ENCODE measurements around the gene TARS2. TPM values are rescaled to one million over a fixed set of nuclear protein-coding genes. Genes with fewer than 3 reads are reported as not detected.
A peak's percentile ranks its signal among the peaks of the same experiment; 100 is the strongest.

The TARS2 gene
- total and polyA plus RNA-seq, 2 of the 13 experiments (the other 11 are each of a cell fraction or from before 2014, with no cell fraction given) = 21.3 to 22.8 TPM

DNA sequence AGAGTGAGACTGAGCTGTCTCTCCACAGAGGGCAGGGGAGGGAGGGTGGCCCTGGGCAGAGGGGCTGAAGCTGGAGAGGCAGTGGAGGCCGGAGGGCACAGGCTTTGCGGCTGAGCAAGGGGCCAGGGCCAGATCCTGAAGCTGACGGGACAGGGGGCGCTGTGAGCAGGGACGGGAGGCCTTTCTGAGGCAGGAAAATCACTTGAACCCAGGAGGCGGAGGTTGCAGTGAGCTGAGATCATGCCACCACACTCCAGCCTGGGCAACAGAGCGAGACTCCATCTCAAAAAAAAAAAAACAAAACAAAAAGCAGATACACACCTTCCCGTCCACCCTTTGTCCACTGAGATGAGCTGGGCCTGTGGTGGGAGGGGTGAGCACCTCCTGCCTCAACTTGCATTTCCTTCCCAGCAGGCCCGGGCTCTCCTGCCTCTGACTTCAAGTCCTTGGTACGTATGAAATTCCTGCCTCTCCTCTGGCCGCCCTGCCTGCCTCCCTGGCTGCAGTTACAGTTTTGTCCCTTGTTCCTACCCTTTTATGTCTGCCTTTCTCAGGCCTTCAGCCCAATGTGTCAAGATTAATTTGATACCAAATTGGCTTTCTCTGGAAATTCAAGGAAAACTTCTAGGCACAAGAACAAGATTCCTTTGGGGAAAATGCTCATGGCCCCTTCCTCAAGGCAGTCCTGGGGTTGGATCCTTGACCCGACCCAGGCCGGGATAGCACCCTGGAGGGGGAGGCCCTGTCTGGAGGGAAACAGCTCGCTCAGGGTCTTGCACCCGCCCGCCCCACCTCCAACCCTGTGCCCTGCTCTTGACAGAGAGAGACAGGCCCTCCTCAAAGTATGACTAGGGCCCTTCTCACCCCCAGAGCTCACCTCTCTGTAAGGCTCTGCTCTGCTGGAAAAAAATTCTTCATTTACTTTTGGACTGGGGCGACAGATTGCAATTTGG lies 50.8 kb downstream of the TARS2 start (continued):
- TF ChIP-seq ARID4A (CRISPR knock-in tag; IDR thresholded peaks at IDR 0.05; ENCODE audit: borderline replicate concordance) (peak; percentile 17; the same call in 1 of the 2 replicates), KMT2B (CRISPR knock-in tag; IDR thresholded peaks at IDR 0.05) (no peak), ZNF674 (CRISPR knock-in tag; IDR thresholded peaks at IDR 0.05; ENCODE audit: low read depth) (no peak), ZNF296 (CRISPR knock-in tag; conservative IDR thresholded peaks at IDR 0.05) (no peak), ZNF772 (CRISPR knock-in tag; IDR thresholded peaks at IDR 0.05) (no peak), ZKSCAN1 (IDR thresholded peaks at IDR 0.05; ENCODE audit: low read length) (no peak), KLF12 (CRISPR knock-in tag; IDR thresholded peaks at IDR 0.05; ENCODE audit: borderline replicate concordance) (no peak), KAT8 (CRISPR knock-in tag; IDR thresholded peaks at IDR 0.05) (no peak), ZNF790 (CRISPR knock-in tag; IDR thresholded peaks at IDR 0.05; ENCODE audit: borderline replicate concordance) (no peak), SP1 (IDR thresholded peaks at IDR 0.05) (no peak), SP1 (CRISPR knock-in tag; IDR thresholded peaks at IDR 0.05) (no peak), FOSL1 (CRISPR knock-in tag; IDR thresholded peaks at IDR 0.05; ENCODE audit: borderline replicate concordance) (no peak), RBAK (CRISPR knock-in tag; IDR thresholded peaks at IDR 0.05) (no peak), TP53 (CRISPR knock-in tag; conservative IDR thresholded peaks at IDR 0.05) (no peak), HNRNPLL (IDR thresholded peaks at IDR 0.05; ENCODE audit: low read depth, low read length, poor library complexity, severe bottlenecking) (no peak), ZMYM3 (CRISPR knock-in tag; IDR thresholded peaks at IDR 0.05) (peak; percentile 21; the same call in 1 of the 2 replicates), IKZF4 (CRISPR knock-in tag; IDR thresholded peaks at IDR 0.05; ENCODE audit: borderline replicate concordance, low read depth, not compliant biosample characterization) (no peak), CREM (IDR thresholded peaks at IDR 0.05) (no peak), CREM (CRISPR knock-in tag; IDR thresholded peaks at IDR 0.05) (no peak)
- TF ChIP-seq, protein P1, sequence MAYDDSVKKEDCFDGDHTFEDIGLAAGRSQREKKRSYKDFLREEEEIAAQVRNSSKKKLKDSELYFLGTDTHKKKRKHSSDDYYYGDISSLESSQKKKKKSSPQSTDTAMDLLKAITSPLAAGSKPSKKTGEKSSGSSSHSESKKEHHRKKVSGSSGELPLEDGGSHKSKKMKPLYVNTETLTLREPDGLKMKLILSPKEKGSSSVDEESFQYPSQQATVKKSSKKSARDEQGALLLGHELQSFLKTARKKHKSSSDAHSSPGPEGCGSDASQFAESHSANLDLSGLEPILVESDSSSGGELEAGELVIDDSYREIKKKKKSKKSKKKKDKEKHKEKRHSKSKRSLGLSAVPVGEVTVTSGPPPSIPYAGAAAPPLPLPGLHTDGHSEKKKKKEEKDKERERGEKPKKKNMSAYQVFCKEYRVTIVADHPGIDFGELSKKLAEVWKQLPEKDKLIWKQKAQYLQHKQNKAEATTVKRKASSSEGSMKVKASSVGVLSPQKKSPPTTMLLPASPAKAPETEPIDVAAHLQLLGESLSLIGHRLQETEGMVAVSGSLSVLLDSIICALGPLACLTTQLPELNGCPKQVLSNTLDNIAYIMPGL (CRISPR knock-in tag; IDR thresholded peaks at IDR 0.05; ENCODE audit: borderline replicate concordance in 1 of 2, low read depth in 1 of 2) = peak in 1 of 2 experiments; percentile 61; a peak in 1 of 4 replicates
